ENCODE measurements around the gene PLAC1. TPM values are rescaled to one million over a fixed set of nuclear protein-coding genes. Genes with fewer than 3 reads are reported as not detected.

PLAC1 gene
- total RNA-seq, 1 donor, result not detected

- Histone ChIP-seq H3K4me2 (ENCODE audit: insufficient read depth, low read length) (no peak overlapping the region), H3K4me3 (ENCODE audit: insufficient read depth, low read length) (no peak overlapping the region), H3K4me1 (ENCODE audit: insufficient read depth, low read length) (peaks cover 13% of the 10 kb centered on the region), H3K36me3 (ENCODE audit: insufficient read depth, low read length) (no peaks in the 10 kb centered on the region), H3K27ac (ENCODE audit: low read depth, low read length) (no peak overlapping the region), H2AFZ (ENCODE audit: low read length) (no peak overlapping the region), H3K79me2 (ENCODE audit: insufficient read depth, low read length) (no peaks in the 10 kb centered on the region), H3K9me3 (ENCODE audit: low read depth, low read length) (no peaks in the 10 kb centered on the region), H3K27me3 (ENCODE audit: insufficient read depth, low read length) (no peaks in the 10 kb centered on the region), H4K20me1 (ENCODE audit: insufficient read depth, low read length) (no peaks in the 10 kb centered on the region)
- DNase-seq (ENCODE audit: insufficient read length, low spot score, missing footprints), result no peak
- no peak for TF ChIP-seq CTCF (IDR thresholded peaks at IDR 0.05; ENCODE audit: extremely low read depth, low read depth, low read length)
Observed at GRCh38 chrX:134679221-134679620, 20.9 kb upstream of the PLAC1 start.

GRCh38 chrX:134677332-134677731 lies 19.1 kb upstream of the PLAC1 start:
- Histone ChIP-seq H3K4me1 (ENCODE audit: insufficient read depth, low read length) (peaks cover 13% of the 10 kb centered on the region), H3K4me3 (ENCODE audit: insufficient read depth, low read length) (no peak overlapping the region), H3K27ac (ENCODE audit: low read depth, low read length) (no peak overlapping the region), H3K36me3 (ENCODE audit: insufficient read depth, low read length) (no peaks in the 10 kb centered on the region), H4K20me1 (ENCODE audit: insufficient read depth, low read length) (no peaks in the 10 kb centered on the region), H3K9me3 (ENCODE audit: low read depth, low read length) (no peaks in the 10 kb centered on the region), H3K27me3 (ENCODE audit: insufficient read depth, low read length) (no peaks in the 10 kb centered on the region), H3K79me2 (ENCODE audit: insufficient read depth, low read length) (no peaks in the 10 kb centered on the region), H2AFZ (ENCODE audit: low read length) (no peak overlapping the region), H3K4me2 (ENCODE audit: insufficient read depth, low read length) (no peak overlapping the region)
- no peak for DNase-seq (ENCODE audit: insufficient read length, low spot score, missing footprints)
- no peak for TF ChIP-seq CTCF (IDR thresholded peaks at IDR 0.05; ENCODE audit: extremely low read depth, low read depth, low read length)

DNA sequence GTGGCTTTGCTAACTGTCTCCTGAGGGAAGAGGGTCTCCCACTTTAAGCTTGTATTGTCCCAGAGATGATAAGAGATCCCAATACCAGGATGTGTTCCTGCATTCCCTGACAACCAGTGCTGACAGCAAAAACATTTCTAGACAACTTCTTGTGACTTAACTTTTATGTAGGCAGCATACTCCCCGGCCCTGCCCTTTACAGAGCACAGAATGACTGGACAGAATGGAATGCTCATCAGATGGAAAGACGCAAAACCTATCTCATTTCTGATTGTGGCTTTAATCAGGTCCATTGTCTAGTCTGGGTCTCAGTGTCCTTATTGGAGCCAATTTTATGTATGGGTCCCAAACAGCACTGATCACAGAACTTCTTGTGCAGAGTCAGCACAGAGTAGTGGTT lies 18.2 kb upstream of the PLAC1 start:
- H3K27ac ChIP-seq (ENCODE audit: low read depth, low read length), result peak overlapping the region; percentile 13
- H2AFZ ChIP-seq (ENCODE audit: low read length), result no peak overlapping the region
- DNase-seq (ENCODE audit: insufficient read length, low spot score, missing footprints), result no peak

GRCh38 chrX:134673123-134673522 lies 14.9 kb upstream of the PLAC1 start:
- DNase-seq (ENCODE audit: insufficient read length, low spot score, missing footprints), result no peak
- no peaks in the 10 kb centered on the region for H3K36me3 ChIP-seq (ENCODE audit: insufficient read depth, low read length)
- no peaks in the 10 kb centered on the region for H4K20me1 ChIP-seq (ENCODE audit: insufficient read depth, low read length)
- peak overlapping the region; percentile 16 for H2AFZ ChIP-seq (ENCODE audit: low read length)
- H3K4me1 ChIP-seq (ENCODE audit: insufficient read depth, low read length), result peaks cover 30% of the 10 kb centered on the region
- no peak for TF ChIP-seq CTCF (IDR thresholded peaks at IDR 0.05; ENCODE audit: extremely low read depth, low read depth, low read length)
- no peaks in the 10 kb centered on the region for H3K9me3 ChIP-seq (ENCODE audit: low read depth, low read length)
- H3K27me3 ChIP-seq (ENCODE audit: insufficient read depth, low read length), result no peaks in the 10 kb centered on the region
- no peak overlapping the region for H3K4me2 ChIP-seq (ENCODE audit: insufficient read depth, low read length)
- no peaks in the 10 kb centered on the region for H3K79me2 ChIP-seq (ENCODE audit: insufficient read depth, low read length)
- no peak overlapping the region for H3K27ac ChIP-seq (ENCODE audit: low read depth, low read length)
- H3K4me3 ChIP-seq (ENCODE audit: insufficient read depth, low read length), result no peak overlapping the region

More for the DNA sequence above, 18.2 kb upstream of the PLAC1 start:
- Histone ChIP-seq H4K20me1 (ENCODE audit: insufficient read depth, low read length) (no peaks in the 10 kb centered on the region), H3K4me2 (ENCODE audit: insufficient read depth, low read length) (no peak overlapping the region), H3K4me3 (ENCODE audit: insufficient read depth, low read length) (no peak overlapping the region), H3K27me3 (ENCODE audit: insufficient read depth, low read length) (no peaks in the 10 kb centered on the region), H3K9me3 (ENCODE audit: low read depth, low read length) (no peaks in the 10 kb centered on the region), H3K36me3 (ENCODE audit: insufficient read depth, low read length) (no peaks in the 10 kb centered on the region), H3K4me1 (ENCODE audit: insufficient read depth, low read length) (peaks cover 13% of the 10 kb centered on the region), H3K79me2 (ENCODE audit: insufficient read depth, low read length) (no peaks in the 10 kb centered on the region)
- TF ChIP-seq CTCF (IDR thresholded peaks at IDR 0.05; ENCODE audit: extremely low read depth, low read depth, low read length), result no peak
